GM12878 (cell line): ENCODE measurements around the gene COX10. TPM values are rescaled to one million over a fixed set of nuclear protein-coding genes. Genes with fewer than 3 reads are reported as not detected.

ENCODE experiments used
- ATAC-seq: fragments of 200-7000 bp; cut with Tn5 transposase; 3 replicates; pipeline ENCODE4 v1.9.1; 2020; ENCODE audit warnings: mild to moderate bottlenecking, moderate library complexity
- BruUV-seq: library from RNA; stranded (reverse); fragments of 400-500 nt; replicated peaks from 2 replicates; lab custom pipeline; 2021; lab: Mats Ljungman, UMichigan
- CTCF ChIA-PET: fragments of 300-600 bp; sonication (Branson Sonifier 250); formaldehyde crosslinking; extraction: SDS; loops from one replicate; lab custom pipeline; 2021; ENCODE audit warnings: inconsistent platforms; lab: Yijun Ruan, JAX
- POLR2A ChIA-PET: fragments of 350-600 bp; formaldehyde crosslinking; extraction: SDS; loops from one replicate; lab custom pipeline; 2021; ENCODE audit warnings: inconsistent platforms; lab: Charles Lee
- RAD21 ChIA-PET: fragments of 300-600 bp; sonication (Branson Sonifier 250); formaldehyde crosslinking; loops from one replicate; lab custom pipeline; 2023; ENCODE audit warnings: antibody characterized with exemption; ENCODE audit not compliant: unreplicated experiment; lab: Charles Lee
- SMC1A ChIA-PET: fragments of 300-600 bp; sonication (Branson Sonifier 250); formaldehyde crosslinking; loops from one replicate; lab custom pipeline; 2023; ENCODE audit not compliant: unreplicated experiment, uncharacterized antibody; lab: Charles Lee
- DNase-seq: peaks from one replicate; pipeline ENCODE4 v3.0.0-alpha.2; 2011; ENCODE audit warnings: low read depth, low spot score
- FAIRE-seq: peaks from 3 replicates; lab custom pipeline; 2011; peaks lifted over from hg19 to GRCh38; lab: Jason Lieb, UNC
- H2AFZ ChIP-seq: 2 replicates; pipeline ENCODE4 v1.6.0; 2011; ENCODE audit warnings: low read depth, low read length, control low read depth; ENCODE audit not compliant: control insufficient read depth
- H3K27ac ChIP-seq: 2 replicates; pipeline ENCODE4 v1.5.1; 2011; ENCODE audit warnings: control low read depth; ENCODE audit not compliant: control insufficient read depth, insufficient read depth
- H3K27me3 ChIP-seq, 2 experiments: replicated peaks in 1 of 2; 2 replicates each; pipeline versions ENCODE4 v1.6.0 to v1.6.1; 2011; ENCODE audit warnings: low read length in 1 of 2; ENCODE audit not compliant: control insufficient read depth in 2 of 2, insufficient read depth in 2 of 2
- H3K36me3 ChIP-seq, 2 experiments: 2 replicates each; pipeline ENCODE4 v1.5.1; 2011; ENCODE audit warnings: low read length in 1 of 2; ENCODE audit not compliant: control insufficient read depth in 2 of 2, insufficient read depth in 2 of 2
- H3K4me1 ChIP-seq: 2 replicates; pipeline ENCODE4 v1.6.1; 2011; ENCODE audit warnings: mild to moderate bottlenecking, low read length, moderate library complexity, mixed read lengths; ENCODE audit not compliant: control insufficient read depth, insufficient read depth
- H3K4me2 ChIP-seq: 2 replicates; pipeline ENCODE4 v1.6.0; 2011; ENCODE audit warnings: control low read depth; ENCODE audit not compliant: control insufficient read depth, insufficient read depth
- H3K4me3 ChIP-seq: fragments of 200-600 bp; sonication (generic); 2 replicates; pipeline ENCODE4 v1.5.1; 2016
- H3K79me2 ChIP-seq: 2 replicates; pipeline ENCODE4 v1.6.0; 2011; ENCODE audit warnings: low read length; ENCODE audit not compliant: control insufficient read depth, insufficient read depth
- H3K9ac ChIP-seq: 2 replicates; pipeline ENCODE4 v1.8.0; 2011; ENCODE audit warnings: low read length, control low read depth, mixed read lengths; ENCODE audit not compliant: control insufficient read depth, insufficient read depth
- H3K9me3 ChIP-seq: replicated peaks from 3 replicates; pipeline ENCODE4 v1.5.1; 2011; ENCODE audit warnings: mild to moderate bottlenecking, low read length; ENCODE audit not compliant: control insufficient read depth, insufficient read depth
- H4K20me1 ChIP-seq: 2 replicates; pipeline ENCODE4 v1.6.0; 2011; ENCODE audit not compliant: control insufficient read depth, insufficient read depth
- ASH2L ChIP-seq: fragments of 300-600, 200-600 bp; sonication (generic); IDR thresholded peaks from 2 replicates; pipeline ENCODE4 v1.6.1; 2017; ENCODE audit warnings: low read depth, mild to moderate bottlenecking, borderline replicate concordance
- CREB1 ChIP-seq: IDR thresholded peaks from 2 replicates; pipeline ENCODE4 v1.6.1; 2012; ENCODE audit warnings: low read depth, mild to moderate bottlenecking, inconsistent platforms
- DPF2 ChIP-seq: fragments of 450-650 bp; IDR thresholded peaks from 2 replicates; pipeline ENCODE4 v1.6.1; 2017; ENCODE audit warnings: mild to moderate bottlenecking
- EZH2 ChIP-seq: IDR thresholded peaks from 2 replicates; pipeline ENCODE4 v1.6.1; 2012; ENCODE audit warnings: low read depth, mild to moderate bottlenecking, control low read depth, inconsistent platforms, low read length, borderline replicate concordance; ENCODE audit not compliant: control insufficient read depth
- FOXK2 ChIP-seq: fragments of 450-650 bp; IDR thresholded peaks from 2 replicates; pipeline ENCODE4 v1.6.1; 2017; ENCODE audit warnings: mild to moderate bottlenecking, moderate library complexity
- JUNB ChIP-seq: IDR thresholded peaks from 2 replicates; pipeline ENCODE4 v1.6.1; 2016; ENCODE audit warnings: antibody characterized with exemption, mild to moderate bottlenecking
- NFIC ChIP-seq: IDR thresholded peaks from 2 replicates; pipeline ENCODE4 v1.6.1; 2012; ENCODE audit warnings: low read depth, mild to moderate bottlenecking, inconsistent platforms, low read length, moderate library complexity
- NFXL1 ChIP-seq: fragments of 450-650 bp; IDR thresholded peaks from 2 replicates; pipeline ENCODE4 v1.6.1; 2017; ENCODE audit warnings: antibody characterized with exemption, mild to moderate bottlenecking, borderline replicate concordance
- NFYB ChIP-seq: IDR thresholded peaks from 2 replicates; pipeline ENCODE4 v1.6.1; 2011; ENCODE audit warnings: low read depth, mild to moderate bottlenecking, low read length, improper control_type of control experiment, moderate library complexity; ENCODE audit not compliant: insufficient read depth
- RUNX3 ChIP-seq: IDR thresholded peaks from 2 replicates; pipeline ENCODE4 v1.6.1; 2012; ENCODE audit warnings: low read length, inconsistent platforms
- SMAD5 ChIP-seq: IDR thresholded peaks from 2 replicates; pipeline ENCODE4 v1.6.1; 2016; ENCODE audit warnings: antibody characterized with exemption, low read depth
- SMC3 ChIP-seq: IDR thresholded peaks from 2 replicates; pipeline ENCODE4 v1.6.1; 2011; ENCODE audit warnings: low read length, improper control_type of control experiment, borderline replicate concordance
- TBL1XR1 ChIP-seq: IDR thresholded peaks from 2 replicates; pipeline ENCODE4 v1.6.1; 2012; ENCODE audit warnings: low read depth, low read length, improper control_type of control experiment
- WGBS: methylation state at CpG from one replicate; pipeline ENCODE4 v1.1.6; 2016; ENCODE audit warnings: low lambda C conversion rate; ENCODE audit not compliant: insufficient replicate concordance, insufficient coverage; ENCODE audit errors: missing lambda C conversion rate; 5-methylcytosine and 5-hydroxymethylcytosine counted together
- in situ Hi-C: fragments of 300-500 bp; cut with MboI; formaldehyde crosslinking; loops from 9 replicates; pipeline ENCODE4 v1.14.3; 2018; ENCODE audit warnings: mixed read lengths
- intact Hi-C: fragments of 100-400 bp; cut with micrococcal nuclease; formaldehyde crosslinking; loops from one replicate; pipeline ENCODE4 v1.14.2; 2022; ENCODE audit not compliant: unreplicated experiment
- polyA plus RNA-seq, 11 experiments: library from polyadenylated mRNA; depleted of rRNA in 4 of 11; unstranded in 6 of 11; stranded (reverse) in 5 of 11; fragments of >200 nt; fragmentation: Nextera tagmentation in 4 of 11; fragmentation: Illumina TruSeq in 1 of 11; extraction: Ambion mirVana in 4 of 11; extraction: Trizol in 1 of 11; gene quantifications; 1 replicate in 1 of 11; 2 replicates in 10 of 11; pipeline versions ENCODE4 v1.2.1 to v1.2.3, GENCODE V29; 2011 to 2016; ENCODE audit warnings: inconsistent platforms in 2 of 11, missing spikeins in 2 of 11, low read depth in 1 of 11
- total RNA-seq, 4 experiments: library from RNA; depleted of rRNA in 3 of 4; stranded (reverse); fragments of >200 nt in 3 of 4; fragmentation: Illumina TruSeq in 1 of 4; extraction: Trizol in 1 of 4; gene quantifications; 2 replicates each; pipeline versions ENCODE4 v1.2.1 to v1.2.3, GENCODE V29; 2013 to 2021
- TF ChIP-seq, protein P1 (sequence below): fragments of 450-650 bp; IDR thresholded peaks from 2 replicates; pipeline ENCODE4 v1.6.1; 2018; ENCODE audit warnings: borderline replicate concordance, mild to moderate bottlenecking; ENCODE audit not compliant: partially characterized antibody
- TF ChIP-seq, protein P2 (sequence below): fragments of 450-650 bp; IDR thresholded peaks from 2 replicates; pipeline ENCODE4 v1.6.1; 2016; ENCODE audit warnings: mild to moderate bottlenecking

COX10 gene
- total and polyA plus RNA-seq, 10 of the 15 experiments (the other 5 are each of a cell fraction or from before 2014, with no cell fraction given): 9.6 to 29.4 (median 21.3) TPM

DNA sequence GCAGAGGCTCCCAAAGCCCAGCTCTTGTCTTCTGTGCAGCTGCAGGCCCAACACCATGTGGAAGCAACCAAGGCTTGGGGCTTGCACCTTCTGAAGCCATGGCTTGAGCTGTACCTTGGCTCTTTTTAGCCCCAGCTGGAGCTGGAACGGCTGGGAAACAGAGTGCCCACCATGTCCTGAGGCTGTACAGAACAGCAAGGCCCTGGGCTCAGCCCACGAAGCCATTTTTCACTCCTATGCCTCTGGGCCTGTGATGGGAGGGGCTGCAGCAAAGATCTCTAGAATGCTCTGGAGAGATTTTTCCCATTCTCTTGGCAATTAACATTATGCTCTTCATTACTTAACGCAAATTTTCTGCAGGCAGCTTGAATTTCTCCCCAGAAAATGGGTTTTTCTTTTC, 99.3 kb downstream of the COX10 start (continued):
- no peak for TF ChIP-seq NFXL1
- TF ChIP-seq, all 136 proteins: peak for 0

DNA sequence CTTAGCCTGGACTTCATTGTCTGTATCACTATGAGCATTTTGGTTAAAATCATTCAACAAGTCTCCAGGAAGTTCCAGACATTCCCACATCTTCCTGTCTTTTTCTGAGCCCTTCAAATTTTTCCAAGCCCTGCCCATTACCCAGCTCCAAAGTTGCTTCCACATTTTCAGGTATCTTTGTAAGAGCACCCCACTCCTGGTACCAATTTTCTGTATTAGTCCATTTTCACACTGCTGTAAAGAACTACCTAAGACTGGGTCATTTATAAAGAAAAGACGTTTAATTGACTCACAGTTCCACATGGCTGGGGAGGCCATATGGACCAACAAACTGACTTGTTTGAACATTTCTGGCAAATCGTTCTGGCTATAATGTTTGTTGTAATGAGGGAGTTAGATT, 100.0 kb downstream of the COX10 start:
- Histone ChIP-seq H4K20me1 (no peaks in the 10 kb centered on the region), H3K9ac (no peak overlapping the region), H3K36me3 (peaks cover 0 to 2% of the 10 kb centered on the region in 2 experiments; a peak in 1 of 4 replicates), H3K9me3 (peaks cover 7% of the 10 kb centered on the region; the same call in 1 of the 3 replicates), H3K4me3 (no peak overlapping the region), H3K79me2 (no peaks in the 10 kb centered on the region), H3K4me1 (no peaks in the 10 kb centered on the region), H2AFZ (no peak overlapping the region), H3K4me2 (no peak overlapping the region), H3K27me3 (no peaks in the 10 kb centered on the region), H3K27ac (no peak overlapping the region)
- ATAC-seq (no peak), FAIRE-seq (no peak), DNase-seq (no peak)
- in situ Hi-C loops (no loop called here), intact Hi-C loops (no loop called here)
- RAD21 ChIA-PET: no interaction called here
- WGBS: 95% methylated on average over 2 of the region's 2 CpGs
- TF ChIP-seq DPF2: no peak
- POLR2A ChIA-PET: no interaction called here
- CTCF ChIA-PET: no interaction called here
- SMC1A ChIA-PET: no interaction called here
- BruUV-seq: no TSS peak

DNA sequence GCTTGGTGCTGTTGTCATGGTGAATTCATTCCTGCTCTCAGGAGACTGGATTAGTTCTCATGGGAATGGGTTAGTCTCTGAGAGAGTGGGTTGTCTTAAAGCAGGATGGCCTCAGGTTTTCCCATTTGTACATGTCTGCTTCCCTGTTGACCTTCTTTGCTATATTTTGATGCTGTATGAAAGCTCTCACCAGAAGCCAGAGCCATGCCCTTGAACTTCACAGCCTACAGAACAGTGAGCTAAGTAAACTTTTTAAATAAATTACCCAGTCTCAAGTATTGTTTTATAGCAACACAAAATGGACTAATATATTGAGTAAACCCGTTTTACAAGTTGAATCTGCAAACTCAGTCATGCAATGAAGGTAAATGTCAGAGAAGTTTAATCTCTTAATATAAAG, 100.6 kb downstream of the COX10 start:
- Histone ChIP-seq H3K27ac (no peak overlapping the region), H2AFZ (no peak overlapping the region), H3K79me2 (no peaks in the 10 kb centered on the region), H3K4me3 (no peak overlapping the region), H4K20me1 (no peaks in the 10 kb centered on the region), H3K4me2 (no peak overlapping the region), H3K4me1 (no peaks in the 10 kb centered on the region), H3K9me3 (peaks cover 7% of the 10 kb centered on the region; the same call in 1 of the 3 replicates), H3K9ac (no peak overlapping the region), H3K27me3 (no peaks in the 10 kb centered on the region), H3K36me3 (peaks cover 0 to 2% of the 10 kb centered on the region in 2 experiments; a peak in 1 of 4 replicates)
- ChIA-PET RAD21 (no interaction called here), SMC1A (no interaction called here), POLR2A (no interaction called here), CTCF (no interaction called here)
- no peak for FAIRE-seq
- 100% methylated on average over 1 of the region's 1 CpG for WGBS
- BruUV-seq: no TSS peak
- intact Hi-C loops (no loop called here), in situ Hi-C loops (no loop called here)
- no peak for ATAC-seq
- no peak for DNase-seq
- TF ChIP-seq NFYB (no peak), RUNX3 (no peak), SMAD5 (no peak), ASH2L (no peak), CREB1 (no peak), TBL1XR1 (no peak), SMC3 (no peak), JUNB (no peak), EZH2 (no peak), NFIC (no peak), FOXK2 (no peak)
- TF ChIP-seq, protein P1, sequence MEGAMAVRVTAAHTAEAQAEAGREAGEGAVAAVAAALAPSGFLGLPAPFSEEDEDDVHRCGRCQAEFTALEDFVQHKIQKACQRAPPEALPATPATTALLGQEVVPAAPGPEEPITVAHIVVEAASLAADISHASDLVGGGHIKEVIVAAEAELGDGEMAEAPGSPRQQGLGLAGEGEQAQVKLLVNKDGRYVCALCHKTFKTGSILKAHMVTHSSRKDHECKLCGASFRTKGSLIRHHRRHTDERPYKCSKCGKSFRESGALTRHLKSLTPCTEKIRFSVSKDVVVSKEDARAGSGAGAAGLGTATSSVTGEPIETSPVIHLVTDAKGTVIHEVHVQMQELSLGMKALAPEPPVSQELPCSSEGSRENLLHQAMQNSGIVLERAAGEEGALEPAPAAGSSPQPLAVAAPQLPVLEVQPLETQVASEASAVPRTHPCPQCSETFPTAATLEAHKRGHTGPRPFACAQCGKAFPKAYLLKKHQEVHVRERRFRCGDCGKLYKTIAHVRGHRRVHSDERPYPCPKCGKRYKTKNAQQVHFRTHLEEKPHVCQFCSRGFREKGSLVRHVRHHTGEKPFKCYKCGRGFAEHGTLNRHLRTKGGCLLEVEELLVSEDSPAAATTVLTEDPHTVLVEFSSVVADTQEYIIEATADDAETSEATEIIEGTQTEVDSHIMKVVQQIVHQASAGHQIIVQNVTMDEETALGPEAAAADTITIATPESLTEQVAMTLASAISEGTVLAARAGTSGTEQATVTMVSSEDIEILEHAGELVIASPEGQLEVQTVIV: no peak
- TF ChIP-seq, protein P2, sequence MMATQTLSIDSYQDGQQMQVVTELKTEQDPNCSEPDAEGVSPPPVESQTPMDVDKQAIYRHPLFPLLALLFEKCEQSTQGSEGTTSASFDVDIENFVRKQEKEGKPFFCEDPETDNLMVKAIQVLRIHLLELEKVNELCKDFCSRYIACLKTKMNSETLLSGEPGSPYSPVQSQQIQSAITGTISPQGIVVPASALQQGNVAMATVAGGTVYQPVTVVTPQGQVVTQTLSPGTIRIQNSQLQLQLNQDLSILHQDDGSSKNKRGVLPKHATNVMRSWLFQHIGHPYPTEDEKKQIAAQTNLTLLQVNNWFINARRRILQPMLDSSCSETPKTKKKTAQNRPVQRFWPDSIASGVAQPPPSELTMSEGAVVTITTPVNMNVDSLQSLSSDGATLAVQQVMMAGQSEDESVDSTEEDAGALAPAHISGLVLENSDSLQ: no peak
